ENCODE measurements around the gene PFN3. TPM values are rescaled to one million over a fixed set of nuclear protein-coding genes. Genes with fewer than 3 reads are reported as not detected.

PFN3 gene
- total RNA-seq, 1 experiment from 2014 or later: not detected

DNA sequence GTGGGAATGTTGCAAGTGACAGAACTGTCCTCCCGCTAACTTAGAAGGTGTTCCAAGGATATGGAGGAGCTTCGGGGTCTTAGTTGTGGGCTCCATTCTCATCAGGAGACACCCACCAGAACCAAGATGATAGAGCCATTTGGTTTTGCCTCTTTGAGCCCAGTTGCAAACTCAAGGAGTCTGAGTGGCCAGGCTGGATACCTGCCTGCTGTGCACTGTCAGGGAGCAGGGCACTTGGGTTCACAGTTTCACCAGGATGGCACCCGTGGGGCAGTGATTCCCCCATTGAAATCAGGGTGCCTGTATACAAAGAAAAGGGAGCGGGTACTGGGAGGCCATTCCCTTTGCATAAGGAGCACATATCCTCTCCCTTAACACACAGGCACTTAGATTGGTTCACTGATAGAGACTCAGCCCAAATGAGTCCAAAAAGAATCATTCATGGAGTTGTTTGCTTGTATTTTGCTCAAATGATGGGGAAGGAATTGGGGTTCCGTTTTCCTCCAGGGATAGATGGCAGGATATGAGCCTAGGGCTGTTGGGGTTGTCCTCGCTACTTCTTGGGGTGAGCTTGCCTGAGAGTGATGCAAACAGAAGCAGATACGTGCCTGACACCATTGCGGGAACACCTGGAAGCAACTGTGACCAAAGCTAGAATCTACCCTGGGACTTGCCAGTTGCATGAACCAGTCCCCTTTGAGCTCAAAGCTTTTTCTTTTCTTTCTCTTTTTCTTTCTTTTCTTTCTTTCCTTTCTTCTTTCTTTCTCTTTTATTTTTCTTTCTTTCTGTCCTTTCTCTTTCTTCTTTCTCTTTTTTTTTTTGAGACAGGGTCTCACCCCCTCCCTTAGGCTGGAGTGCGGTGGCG, 44.8 kb upstream of the PFN3 start:
- peaks cover 6% of the 10 kb centered on the region for H3K27me3 Mint-ChIP-seq (ENCODE audit: insufficient read depth, unreplicated experiment)
- POLR2A ChIA-PET: interaction anchor here (1.3 to 5.0 kb wide), 2 partner anchors 19 to 66 kb away, joined by 4 to 43 read pairs; partner anchors contain the start of gene GRK6
- H3K4me1 Mint-ChIP-seq (ENCODE audit: low read depth, unreplicated experiment): peaks cover 8% of the 10 kb centered on the region
- Histone ChIP-seq H3K27me3 (replicated peaks; ENCODE audit: control insufficient read depth, insufficient read depth, low read length) (no peaks in the 10 kb centered on the region), H3K9me3 (no peaks in the 10 kb centered on the region), H3K4me3 (ENCODE audit: low read depth, low read length) (no peak overlapping the region), H3K4me1 (peaks cover 6% of the 10 kb centered on the region; the same call in 1 of the 2 replicates), H3K36me3 (ENCODE audit: control insufficient read depth, insufficient read depth, low read length) (no peaks in the 10 kb centered on the region; the same call in 1 of the 2 replicates)
- no peak for DNase-seq
- TF ChIP-seq, protein P1, sequence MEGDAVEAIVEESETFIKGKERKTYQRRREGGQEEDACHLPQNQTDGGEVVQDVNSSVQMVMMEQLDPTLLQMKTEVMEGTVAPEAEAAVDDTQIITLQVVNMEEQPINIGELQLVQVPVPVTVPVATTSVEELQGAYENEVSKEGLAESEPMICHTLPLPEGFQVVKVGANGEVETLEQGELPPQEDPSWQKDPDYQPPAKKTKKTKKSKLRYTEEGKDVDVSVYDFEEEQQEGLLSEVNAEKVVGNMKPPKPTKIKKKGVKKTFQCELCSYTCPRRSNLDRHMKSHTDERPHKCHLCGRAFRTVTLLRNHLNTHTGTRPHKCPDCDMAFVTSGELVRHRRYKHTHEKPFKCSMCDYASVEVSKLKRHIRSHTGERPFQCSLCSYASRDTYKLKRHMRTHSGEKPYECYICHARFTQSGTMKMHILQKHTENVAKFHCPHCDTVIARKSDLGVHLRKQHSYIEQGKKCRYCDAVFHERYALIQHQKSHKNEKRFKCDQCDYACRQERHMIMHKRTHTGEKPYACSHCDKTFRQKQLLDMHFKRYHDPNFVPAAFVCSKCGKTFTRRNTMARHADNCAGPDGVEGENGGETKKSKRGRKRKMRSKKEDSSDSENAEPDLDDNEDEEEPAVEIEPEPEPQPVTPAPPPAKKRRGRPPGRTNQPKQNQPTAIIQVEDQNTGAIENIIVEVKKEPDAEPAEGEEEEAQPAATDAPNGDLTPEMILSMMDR (IDR thresholded peaks at IDR 0.05; ENCODE audit: insufficient read depth in 1 of 2, low read depth in 1 of 2, low read length in 1 of 2, severe bottlenecking in 1 of 2, unreplicated experiment in 1 of 2): no peak
- CTCF ChIA-PET: interaction anchor here (0.5 to 6.4 kb wide), 8 partner anchors 10 to 1124 kb away, joined by 3 to 78 read pairs (median 4); no protein-coding TSS in a partner anchor
- intact Hi-C loops (cut with micrococcal nuclease; ENCODE audit: unreplicated experiment): no loop called here
- BruUV-seq (replicated peaks): TSS peak; percentile 25
- peaks cover 60% of the 10 kb centered on the region for H3K36me3 Mint-ChIP-seq (ENCODE audit: insufficient read depth, unreplicated experiment)
- peak overlapping the region; percentile 70 for H3K4me3 Mint-ChIP-seq (ENCODE audit: unreplicated experiment)
- H3K27ac Mint-ChIP-seq (ENCODE audit: unreplicated experiment): peak overlapping the region; percentile 56
- no peaks in the 10 kb centered on the region for H3K9me3 Mint-ChIP-seq (ENCODE audit: unreplicated experiment)

DNA sequence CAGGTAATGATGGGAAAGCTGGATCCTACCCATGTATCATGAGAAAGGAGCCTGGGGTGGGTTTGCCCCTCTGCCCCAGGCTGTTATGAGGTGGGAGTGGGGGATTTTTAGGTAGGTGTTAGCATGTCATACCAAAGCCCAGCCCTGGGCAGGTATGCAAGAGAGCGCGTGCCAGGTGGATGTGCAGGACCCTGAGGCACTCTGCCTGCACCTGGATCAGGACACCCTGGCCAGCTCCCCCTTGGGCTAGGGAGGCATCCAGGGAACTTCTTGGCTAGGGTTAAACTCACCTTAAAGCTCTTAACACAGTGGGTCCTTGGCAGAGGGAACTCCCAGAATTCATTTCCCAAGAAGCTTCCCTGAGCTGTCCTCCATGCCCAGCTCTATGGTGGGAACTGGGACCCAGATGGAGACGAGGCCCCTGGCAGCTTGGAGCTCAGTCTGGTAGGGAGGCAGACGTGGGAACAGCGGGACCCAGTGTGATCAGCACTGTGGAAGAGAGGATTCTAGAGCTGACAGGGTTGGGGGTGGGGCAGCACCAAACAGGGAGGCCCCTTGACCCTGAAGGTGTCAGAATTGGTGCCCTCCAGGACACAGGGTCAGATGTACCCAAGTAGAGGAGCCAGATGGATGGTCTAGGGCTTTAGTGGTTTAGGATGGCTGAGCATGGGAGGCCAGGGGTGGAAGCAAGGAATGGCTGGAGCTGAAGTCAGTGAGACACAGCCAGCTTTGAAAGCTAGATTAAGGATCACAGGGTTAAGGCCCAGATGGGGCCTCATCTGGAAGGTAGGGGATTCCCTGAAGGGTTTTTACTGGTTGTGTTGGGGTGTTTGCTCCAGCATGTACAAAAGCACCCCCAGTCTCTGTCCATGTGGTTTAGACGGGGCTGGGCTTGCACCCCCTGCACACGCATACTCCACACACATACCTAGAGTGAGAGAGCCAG, 43.9 kb upstream of the PFN3 start:
- H3K36me3 Mint-ChIP-seq (ENCODE audit: insufficient read depth, unreplicated experiment): peaks cover 63% of the 10 kb centered on the region
- no peak overlapping the region for H3K4me3 ChIP-seq (ENCODE audit: low read depth, low read length)
- CTCF ChIA-PET: interaction anchor here (0.5 to 6.4 kb wide), 8 partner anchors 11 to 1123 kb away, joined by 3 to 78 read pairs (median 4); partner anchors contain the start of gene GRK6
- POLR2A ChIA-PET: interaction anchor here (1.2 to 5.0 kb wide), 3 partner anchors 18 to 65 kb away, joined by 3 to 43 read pairs (median 4); partner anchors contain the start of gene GRK6
- no TSS peak for BruUV-seq (replicated peaks)
- DNase-seq: peak in 1 of 2 experiments; percentile 35
- peaks cover 6% of the 10 kb centered on the region; the same call in 1 of the 2 replicates for H3K4me1 ChIP-seq
- peaks cover 6% of the 10 kb centered on the region for H3K27me3 Mint-ChIP-seq (ENCODE audit: insufficient read depth, unreplicated experiment)
- intact Hi-C loops (cut with micrococcal nuclease; ENCODE audit: unreplicated experiment): no loop called here
- H3K9me3 Mint-ChIP-seq (ENCODE audit: unreplicated experiment): no peaks in the 10 kb centered on the region
- no peaks in the 10 kb centered on the region for H3K9me3 ChIP-seq
- H3K27me3 ChIP-seq (replicated peaks; ENCODE audit: control insufficient read depth, insufficient read depth, low read length): no peaks in the 10 kb centered on the region
- TF ChIP-seq, protein P1 (IDR thresholded peaks at IDR 0.05; ENCODE audit: insufficient read depth in 1 of 2, low read depth in 1 of 2, low read length in 1 of 2, severe bottlenecking in 1 of 2, unreplicated experiment in 1 of 2): no peak
- H3K4me1 Mint-ChIP-seq (ENCODE audit: low read depth, unreplicated experiment): peaks cover 8% of the 10 kb centered on the region
- peak overlapping the region; percentile 70 for H3K4me3 Mint-ChIP-seq (ENCODE audit: unreplicated experiment)
- peak overlapping the region; percentile 56 for H3K27ac Mint-ChIP-seq (ENCODE audit: unreplicated experiment)
- H3K36me3 ChIP-seq (ENCODE audit: control insufficient read depth, insufficient read depth, low read length): no peaks in the 10 kb centered on the region; the same call in 1 of the 2 replicates
